Astrocyte of the hippocampus (primary cell): ENCODE measurements around the gene SIGLEC7.

Experiments
- DNase-seq: peaks from one replicate; pipeline ENCODE4 v3.0.0; 2011; ENCODE audit warnings: low read depth, low spot score

The SIGLEC7 gene

GRCh38 chr19:51142119-51142518 is at the start of gene SIGLEC7:
Gene SIGLEC7 (plus strand): TSS chr19:51142301. CDS start chr19:51142370, 69 bp downstream.
- DNase-seq, result no peak

GRCh38 chr19:51093101-51093500 is 49.0 kb upstream of the SIGLEC7 start:
- DNase-seq, result no peak

GRCh38 chr19:51093510-51094345 is 48.4 kb upstream of the SIGLEC7 start:
- DNase-seq, result no peak

- DNase-seq, result peak; percentile 42
These were observed 47.3 kb upstream of the SIGLEC7 start for GRCh38 chr19:51094696-51095279.

- no peak for DNase-seq
These were observed 45.5 kb upstream of the SIGLEC7 start for GRCh38 chr19:51096473-51097165.

GRCh38 chr19:51097166-51097738 is 44.8 kb upstream of the SIGLEC7 start:
- DNase-seq, result peak; percentile 65

- DNase-seq, result no peak
These were observed 44.3 kb upstream of the SIGLEC7 start for GRCh38 chr19:51097796-51098195.

- DNase-seq, result peak; percentile 57
These were observed 43.6 kb upstream of the SIGLEC7 start for GRCh38 chr19:51098365-51099046.

GRCh38 chr19:51099047-51099382 is 43.1 kb upstream of the SIGLEC7 start:
- no peak for DNase-seq

- no peak for DNase-seq
These were observed 41.5 kb upstream of the SIGLEC7 start for GRCh38 chr19:51100601-51101000.

- DNase-seq, result no peak
These were observed 40.8 kb upstream of the SIGLEC7 start for GRCh38 chr19:51101171-51101865.

GRCh38 chr19:51102991-51103390 is 39.1 kb upstream of the SIGLEC7 start:
- DNase-seq, result no peak

GRCh38 chr19:51103926-51104341 is 38.2 kb upstream of the SIGLEC7 start:
- no peak for DNase-seq

- DNase-seq, result peak; percentile 47
These were observed 34.6 kb upstream of the SIGLEC7 start for GRCh38 chr19:51107406-51108065.

- peak; percentile 99 for DNase-seq
These were observed 33.9 kb upstream of the SIGLEC7 start, which contains the start of gene CTU1 for GRCh38 chr19:51108066-51108804. Gene CTU1 (minus strand): TSS chr19:51108409. CDS start chr19:51104569, 3,840 bp downstream.

GRCh38 chr19:51108805-51109146 is 33.3 kb upstream of the SIGLEC7 start:
- DNase-seq, result no peak

- DNase-seq, result no peak
These were observed 31.5 kb upstream of the SIGLEC7 start for GRCh38 chr19:51110666-51110971.

- no peak for DNase-seq
These were observed 30.5 kb upstream of the SIGLEC7 start for GRCh38 chr19:51111606-51112005.

GRCh38 chr19:51114087-51114729 is 27.9 kb upstream of the SIGLEC7 start:
- DNase-seq, result no peak
